ENCODE measurements around the gene SNRPD2. TPM values are rescaled to one million over a fixed set of nuclear protein-coding genes. Genes with fewer than 3 reads are reported as not detected.

Gene SNRPD2
- total RNA-seq, 1 experiment from 2014 or later, result 793 TPM

GRCh38 chr19:45682117-45682516, 9.6 kb downstream of the SNRPD2 start:
- H4K91ac ChIP-seq (ENCODE audit: insufficient read length, low read depth, low read length), result no peak overlapping the region
- no peak overlapping the region for H3K9ac ChIP-seq (ENCODE audit: extremely low read depth, insufficient read length, low read length)
- H2BK12ac ChIP-seq (ENCODE audit: insufficient read length, low read depth, low read length), result no peak overlapping the region
- no peaks in the 10 kb centered on the region for H3K9me3 Mint-ChIP-seq
- no peaks in the 10 kb centered on the region for H3K79me2 ChIP-seq (ENCODE audit: insufficient read depth, low read length)
- no peak overlapping the region for H3K27ac ChIP-seq (ENCODE audit: insufficient read length, low read depth, low read length)
- no peak overlapping the region for H4K8ac ChIP-seq (replicated peaks; ENCODE audit: insufficient read length, low read depth, low read length)
- no peaks in the 10 kb centered on the region for H3K9me3 ChIP-seq (ENCODE audit: control insufficient read depth, low read depth, low read length)
- H3T11ph ChIP-seq (ENCODE audit: low read length), result no peak overlapping the region
- peaks cover 7% of the 10 kb centered on the region for H3K23me2 ChIP-seq (ENCODE audit: insufficient read length, low read depth, low read length, poor library complexity, severe bottlenecking)
- no peak overlapping the region for H3K27ac Mint-ChIP-seq
- H3K23ac ChIP-seq (ENCODE audit: insufficient read length, low read depth, low read length), result no peak overlapping the region
- H3K36me3 Mint-ChIP-seq (ENCODE audit: insufficient read depth in 1 of 3, low read depth in 3 of 3), result peaks cover 16 to 28% (median 26%) of the 10 kb centered on the region in 3 experiments
- no peak for DNase-seq
- no peaks in the 10 kb centered on the region for H3K27me3 ChIP-seq (ENCODE audit: insufficient read depth, low read length)
- H2BK20ac ChIP-seq (ENCODE audit: low read depth, low read length, poor library complexity, severe bottlenecking), result no peak overlapping the region
- H2AK5ac ChIP-seq (ENCODE audit: insufficient read length, low read length), result no peak overlapping the region
- no CpG with 5 or more reads among the region's 8 CpGs for WGBS (ENCODE audit: extremely low coverage, insufficient read length, low lambda C conversion rate)
- H2AFZ ChIP-seq (ENCODE audit: low read length), result no peak overlapping the region
- H2BK120ac ChIP-seq (ENCODE audit: low read depth, low read length, poor library complexity, severe bottlenecking), result no peak overlapping the region
- no peaks in the 10 kb centered on the region for H3K79me1 ChIP-seq (ENCODE audit: insufficient read depth, low read depth, low read length, poor library complexity, severe bottlenecking)
- TF ChIP-seq CTCF (conservative IDR thresholded peaks at IDR 0.05), result no peak
- peaks cover 30% of the 10 kb centered on the region for H3K27me3 Mint-ChIP-seq (ENCODE audit: low read depth)
- peak overlapping the region; percentile 20 for H3K4me2 ChIP-seq (ENCODE audit: insufficient read depth, insufficient read length, low read length)
- no peaks in the 10 kb centered on the region for H4K20me1 ChIP-seq (ENCODE audit: control insufficient read depth, insufficient read depth, insufficient read length)
- H3K4me1 ChIP-seq (ENCODE audit: insufficient read depth, low read length), result no peaks in the 10 kb centered on the region
- H2BK15ac ChIP-seq (ENCODE audit: low read depth, low read length), result no peak overlapping the region
- H3K14ac ChIP-seq (ENCODE audit: insufficient read depth, low read length), result no peak overlapping the region
- no peak overlapping the region for H2BK5ac ChIP-seq (ENCODE audit: insufficient read length, low read length)
- no peak overlapping the region for H3K56ac ChIP-seq (ENCODE audit: insufficient read length, low read depth, low read length)
- peak overlapping the region; percentile 53 to 60 for H3K4me3 Mint-ChIP-seq
- H3K18ac ChIP-seq (ENCODE audit: insufficient read length, low read depth, low read length), result no peak overlapping the region
- H3K4ac ChIP-seq (ENCODE audit: low read depth, low read length), result no peak overlapping the region
- no peak overlapping the region for H4K5ac ChIP-seq (ENCODE audit: insufficient read length, low read depth, low read length)
- H3K4me1 Mint-ChIP-seq, result peaks cover 7 to 17% of the 10 kb centered on the region in 2 experiments

All from H9 (cell line).